B cell (primary cell): ENCODE measurements around the gene AXL. TPM values are rescaled to one million over a fixed set of nuclear protein-coding genes. Genes with fewer than 3 reads are reported as not detected.

ENCODE experiments used
- ATAC-seq: fragments of 200-7000 bp; cut with Tn5 transposase; one replicate; pipeline ENCODE4 v1.10.0; 2021; ENCODE audit warnings: low read depth, mild to moderate bottlenecking, moderate number of reproducible peaks, moderate library complexity
- CTCF ChIA-PET: fragments of 350-600 bp; sonication (Branson Sonifier 250); formaldehyde crosslinking; loops from one replicate; lab custom pipeline; 2021; ENCODE audit warnings: antibody characterized with exemption, inconsistent platforms; lab: Charles Lee
- POLR2A ChIA-PET: fragments of 350-600 bp; sonication (Branson Sonifier 250); formaldehyde crosslinking; loops from one replicate; lab custom pipeline; 2021; ENCODE audit warnings: antibody characterized with exemption; lab: Charles Lee
- DNase-seq: peaks from one replicate; pipeline ENCODE4 v3.0.0; 2013
- H2AFZ ChIP-seq: 2 replicates; pipeline ENCODE4 v1.6.1; 2012; ENCODE audit warnings: mild to moderate bottlenecking, low read depth, low read length; ENCODE audit not compliant: insufficient read depth, poor library complexity, severe bottlenecking
- H3K27ac ChIP-seq, 2 donors: 1 replicate in 1 of 2; 2 replicates in 1 of 2; pipeline ENCODE4 v1.5.1; 2012 to 2013; ENCODE audit warnings: low read length in 2 of 2, mild to moderate bottlenecking in 2 of 2, moderate library complexity in 1 of 2
- H3K27me3 ChIP-seq, 4 experiments: fragments of 200-600 bp in 1 of 4; sonication (generic) in 1 of 4; replicated peaks in 1 of 4; 1 replicate in 2 of 4; 2 replicates in 2 of 4; pipeline versions ENCODE4 v1.6.1 to v1.7.0; 2013 to 2016; ENCODE audit warnings: low read length in 3 of 4, mild to moderate bottlenecking in 2 of 4, mixed read lengths in 1 of 4, moderate library complexity in 1 of 4; ENCODE audit not compliant: insufficient read depth in 4 of 4, control insufficient read depth in 3 of 4; ENCODE audit errors: control extremely low read depth in 1 of 4
- H3K36me3 ChIP-seq, 2 experiments: replicated peaks in 1 of 2; 1 replicate in 1 of 2; 2 replicates in 1 of 2; pipeline versions ENCODE4 v1.6.1 to v1.7.1; 2013; ENCODE audit warnings: low read length in 1 of 2; ENCODE audit not compliant: insufficient read depth in 2 of 2, control insufficient read depth in 1 of 2; ENCODE audit errors: control extremely low read depth in 1 of 2, extremely low read depth in 1 of 2
- H3K4me1 ChIP-seq, 2 donors: fragments of 200-600 bp in 1 of 2; sonication (generic) in 1 of 2; 1 replicate in 1 of 2; 2 replicates in 1 of 2; pipeline versions ENCODE4 v1.5.1 to v1.6.1; 2013 to 2017; ENCODE audit warnings: low read length in 2 of 2; ENCODE audit not compliant: control insufficient read depth in 2 of 2, insufficient read depth in 2 of 2
- H3K4me2 ChIP-seq: replicated peaks from 2 replicates; pipeline ENCODE3; 2012; ENCODE audit warnings: mild to moderate bottlenecking, low read depth, low read length; ENCODE audit not compliant: poor library complexity, severe bottlenecking
- H3K4me3 ChIP-seq, 5 experiments: fragments of 200-600 bp in 1 of 5; sonication (generic) in 1 of 5; 1 replicate in 3 of 5; 2 replicates in 2 of 5; pipeline versions ENCODE4 v1.5.1 to v1.7.0; 2011 to 2016; ENCODE audit warnings: low read length in 4 of 5, mild to moderate bottlenecking in 4 of 5, low read depth in 2 of 5, control low read depth in 1 of 5, moderate library complexity in 1 of 5; ENCODE audit not compliant: insufficient read depth in 1 of 5; ENCODE audit errors: control extremely low read depth in 1 of 5, extremely low read depth in 1 of 5
- H3K79me2 ChIP-seq: fragments of 200-600 bp; sonication (generic); one replicate; pipeline ENCODE4 v1.6.0; 2016; ENCODE audit warnings: low read length; ENCODE audit not compliant: control insufficient read depth, insufficient read depth
- H3K9ac ChIP-seq: fragments of 200-600 bp; sonication (generic); 2 replicates; pipeline ENCODE4 v1.6.1; 2017; ENCODE audit warnings: mild to moderate bottlenecking, low read length, moderate library complexity
- H3K9me3 ChIP-seq, 3 donors: one replicate each; pipeline versions ENCODE4 v1.6.1 to v1.7.1; 2013; ENCODE audit warnings: low read length in 2 of 3; ENCODE audit not compliant: control insufficient read depth in 2 of 3, insufficient read depth in 1 of 3; ENCODE audit errors: control extremely low read depth in 1 of 3
- H4K20me1 ChIP-seq: 2 replicates; pipeline ENCODE4 v1.6.0; 2012; ENCODE audit warnings: mild to moderate bottlenecking, low read length; ENCODE audit not compliant: insufficient read depth, control insufficient read depth, poor library complexity, severe bottlenecking
- H3K27ac Mint-ChIP-seq: one replicate; pipeline ENCODE4 v1.8.0; 2021; ENCODE audit warnings: mixed read lengths
- H3K27me3 Mint-ChIP-seq: one replicate; pipeline ENCODE4 v1.8.0; 2021; ENCODE audit warnings: mixed read lengths
- H3K4me1 Mint-ChIP-seq: one replicate; pipeline ENCODE4 v1.8.0; 2021; ENCODE audit warnings: mixed read lengths
- H3K4me3 Mint-ChIP-seq: one replicate; pipeline ENCODE4 v1.8.0; 2021; ENCODE audit warnings: mixed read lengths
- H3K9me3 Mint-ChIP-seq: one replicate; pipeline ENCODE4 v1.8.0; 2022; ENCODE audit warnings: mixed read lengths; ENCODE audit not compliant: insufficient read depth
- CTCF ChIP-seq: fragments of 200-600 bp; IDR thresholded peaks from one replicate; pipeline ENCODE4 v1.8.0; 2022; ENCODE audit warnings: antibody characterized with exemption, mild to moderate bottlenecking
- EZH2 ChIP-seq: IDR thresholded peaks from 2 replicates; pipeline ENCODE4 v1.6.1; 2012; ENCODE audit warnings: borderline replicate concordance, low read depth, mild to moderate bottlenecking, moderate library complexity, low read length; ENCODE audit not compliant: insufficient read depth, poor library complexity, severe bottlenecking
- WGBS: methylation state at CpG from one replicate; pipeline ENCODE4 v1.1.5; 2013; ENCODE audit warnings: missing lambda C conversion rate; ENCODE audit not compliant: insufficient coverage; 5-methylcytosine and 5-hydroxymethylcytosine counted together
- intact Hi-C: fragments of 100-400 bp; cut with micrococcal nuclease; formaldehyde crosslinking; loops from one replicate; pipeline ENCODE4 v1.10.0; 2022
- polyA plus RNA-seq: library from polyadenylated mRNA; depleted of rRNA; stranded (reverse); fragments of >200 nt; gene quantifications from 2 replicates; pipeline ENCODE4 v1.2.3, GENCODE V29; 2012
- total RNA-seq, 2 donors: library from RNA; stranded (reverse); fragments of 120-200 nt in 1 of 2; gene quantifications; 1 replicate in 1 of 2; 2 replicates in 1 of 2; pipeline versions ENCODE4 v1.2.3 to v1.2.4, GENCODE V29; 2013 to 2022

AXL gene
- total and polyA plus RNA-seq, 2 donors (not counting 1 experiment from before 2014, with no cell fraction given) = not detected

GRCh38 chr19:41219924-41220567 is 1.0 kb downstream of the AXL start:
- intact Hi-C loops = no loop called here
- Histone ChIP-seq H2AFZ (no peak overlapping the region), H3K4me3 (no peak overlapping the region), H3K36me3 (no peaks in the 10 kb centered on the region), H3K4me1 (no peaks in the 10 kb centered on the region), H3K9me3 (no peaks in the 10 kb centered on the region), H3K27ac (no peak overlapping the region), H3K9ac (no peak overlapping the region), H3K79me2 (no peaks in the 10 kb centered on the region), H3K4me2 (no peak overlapping the region), H3K27me3 (peaks cover 0 to 20% (median 5%) of the 10 kb centered on the region in 4 experiments), H4K20me1 (no peaks in the 10 kb centered on the region)
- CTCF ChIA-PET = interaction anchor here (0.6 kb wide), 1 partner anchor 57 kb away, joined by 3 read pairs; no protein-coding TSS in a partner anchor
- Mint-ChIP-seq H3K4me3 (no peak overlapping the region), H3K27ac (no peak overlapping the region), H3K27me3 (peaks cover 57% of the 10 kb centered on the region), H3K9me3 (no peaks in the 10 kb centered on the region), H3K4me1 (peaks cover 2% of the 10 kb centered on the region)
- TF ChIP-seq CTCF (no peak), EZH2 (no peak)
- 84% methylated on average over 14 of the region's 16 CpGs for WGBS
- DNase-seq (no peak), ATAC-seq (no peak)
- POLR2A ChIA-PET = no interaction called here

- ATAC-seq = no peak
- no peaks in the 10 kb centered on the region for H4K20me1 ChIP-seq
- ChIA-PET POLR2A (no interaction called here), CTCF (no interaction called here)
- no peak overlapping the region for H3K27ac Mint-ChIP-seq
- H3K36me3 ChIP-seq = no peaks in the 10 kb centered on the region
- no peaks in the 10 kb centered on the region for H3K9me3 ChIP-seq
- DNase-seq = no peak
- H3K9ac ChIP-seq = no peak overlapping the region
- H3K4me2 ChIP-seq = no peak overlapping the region
- H3K79me2 ChIP-seq = no peaks in the 10 kb centered on the region
- TF ChIP-seq EZH2 = no peak
- no peak for TF ChIP-seq CTCF
- no peak overlapping the region for H3K27ac ChIP-seq
- no peak overlapping the region for H2AFZ ChIP-seq
- 100% methylated on average over 2 of the region's 9 CpGs for WGBS
- peaks cover 64% of the 10 kb centered on the region for H3K27me3 Mint-ChIP-seq
- no peak overlapping the region for H3K4me3 ChIP-seq
- intact Hi-C loops = no loop called here
- no peak overlapping the region for H3K4me3 Mint-ChIP-seq
- H3K27me3 ChIP-seq = peaks cover 0 to 27% (median 8%) of the 10 kb centered on the region in 4 experiments
- H3K9me3 Mint-ChIP-seq = no peaks in the 10 kb centered on the region
- peaks cover 6% of the 10 kb centered on the region for H3K4me1 Mint-ChIP-seq
- H3K4me1 ChIP-seq = peaks cover under 1 to 4% of the 10 kb centered on the region in 2 donors
Observed at GRCh38 chr19:41220811-41221210, 1.8 kb downstream of the AXL start.
